ENCODE data around the gene PHF2. TPM values are rescaled to one million over a fixed set of nuclear protein-coding genes. Genes with fewer than 3 reads are reported as not detected.

PHF2 gene
- total RNA-seq, 2 experiments from 2014 or later = 16.0 to 16.2 TPM

DNA sequence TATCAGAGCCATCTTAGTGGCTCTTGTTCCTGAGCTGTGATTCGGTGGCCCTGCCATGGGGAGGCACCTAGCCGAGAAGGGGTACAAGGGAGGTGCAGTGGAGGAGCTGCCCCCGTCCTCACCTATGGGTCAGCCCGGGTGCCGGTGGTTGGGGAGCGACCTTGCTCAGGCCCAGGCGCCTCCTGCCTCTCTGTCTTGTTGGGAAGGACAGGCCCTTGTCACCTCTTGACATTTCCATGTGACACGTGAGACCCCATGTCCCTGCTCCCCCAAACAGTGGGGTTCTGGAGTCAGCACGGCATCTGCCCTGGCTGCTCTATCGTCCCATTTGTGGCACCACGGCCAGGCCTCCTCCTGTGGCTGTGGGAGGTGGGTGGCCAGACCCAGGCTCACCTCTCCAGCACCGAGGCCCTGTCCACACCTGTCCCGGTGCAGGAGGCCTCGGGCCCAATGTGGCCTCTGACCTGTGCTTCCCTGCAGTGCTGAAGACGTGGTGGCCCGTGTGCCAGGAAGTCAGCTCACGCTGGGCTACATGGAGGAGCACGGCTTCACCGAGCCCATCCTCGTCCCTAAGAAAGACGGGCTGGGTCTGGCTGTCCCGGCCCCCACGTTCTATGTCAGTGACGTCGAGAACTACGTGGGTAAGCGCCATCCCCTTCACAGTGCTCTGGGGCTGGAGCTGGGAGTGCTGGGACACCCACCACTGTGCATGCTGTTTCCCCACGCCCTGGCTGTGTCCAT is 68.9 kb downstream of the PHF2 start:
- no peak overlapping the region for H3K4me3 Mint-ChIP-seq
- POLR2A ChIA-PET = no interaction called here

GRCh38 chr9:93645921-93646639 is 69.7 kb downstream of the PHF2 start:
- intact Hi-C loops (cut with micrococcal nuclease) = no loop called here
- peaks cover 12% of the 10 kb centered on the region for H3K36me3 Mint-ChIP-seq
- POLR2A ChIA-PET = no interaction called here
- CTCF ChIA-PET = no interaction called here
- H3K27ac Mint-ChIP-seq = no peak overlapping the region
- H3K9me3 Mint-ChIP-seq = no peaks in the 10 kb centered on the region
- no peak overlapping the region for H3K4me3 Mint-ChIP-seq
- no peaks in the 10 kb centered on the region for H3K4me1 Mint-ChIP-seq (ENCODE audit: low read depth)
- H3K27me3 Mint-ChIP-seq = no peaks in the 10 kb centered on the region
- no peak for DNase-seq

More for the DNA sequence above, 68.9 kb downstream of the PHF2 start:
- H3K27ac Mint-ChIP-seq = no peak overlapping the region
- no peaks in the 10 kb centered on the region for H3K4me1 Mint-ChIP-seq (ENCODE audit: low read depth)
- intact Hi-C loops (cut with micrococcal nuclease) = no loop called here
- DNase-seq = no peak
- no peaks in the 10 kb centered on the region for H3K9me3 Mint-ChIP-seq
- H3K36me3 Mint-ChIP-seq = peaks cover 16% of the 10 kb centered on the region
- no peaks in the 10 kb centered on the region for H3K27me3 Mint-ChIP-seq
- CTCF ChIA-PET = no interaction called here

GRCh38 chr9:93646640-93647178 is 70.3 kb downstream of the PHF2 start:
- no peaks in the 10 kb centered on the region for H3K4me1 Mint-ChIP-seq (ENCODE audit: low read depth)
- DNase-seq = no peak
- intact Hi-C loops (cut with micrococcal nuclease) = no loop called here
- peaks cover 18% of the 10 kb centered on the region for H3K36me3 Mint-ChIP-seq
- POLR2A ChIA-PET = no interaction called here
- H3K27me3 Mint-ChIP-seq = no peaks in the 10 kb centered on the region
- CTCF ChIA-PET = no interaction called here
- no peaks in the 10 kb centered on the region for H3K9me3 Mint-ChIP-seq
- no peak overlapping the region for H3K27ac Mint-ChIP-seq
- no peak overlapping the region for H3K4me3 Mint-ChIP-seq

DNA sequence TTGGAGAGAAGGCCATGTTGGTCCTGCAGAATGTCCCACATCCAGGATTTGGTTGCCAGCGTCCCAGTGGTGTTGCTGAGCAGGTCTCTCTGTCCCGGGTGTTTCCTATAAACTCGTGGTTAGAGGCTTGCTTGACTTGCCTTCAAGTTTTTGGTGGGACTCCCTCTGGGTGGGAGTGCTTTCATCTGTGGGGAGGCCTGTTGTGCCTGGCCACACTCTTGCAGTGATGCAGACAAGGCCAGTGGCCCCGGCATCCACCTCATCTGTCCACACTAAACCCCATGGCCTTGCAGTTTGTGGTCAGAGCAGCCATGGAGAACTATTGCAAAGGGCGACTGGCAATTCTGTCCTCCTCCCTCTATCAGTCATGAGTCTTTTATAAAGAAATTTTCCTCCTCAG is 71.8 kb downstream of the PHF2 start:
- POLR2A ChIA-PET = no interaction called here
- DNase-seq = no peak
- CTCF ChIA-PET = no interaction called here

GRCh38 chr9:93648836-93649235 is 72.5 kb downstream of the PHF2 start:
- CTCF ChIA-PET = no interaction called here
- H3K27me3 Mint-ChIP-seq = no peaks in the 10 kb centered on the region
- POLR2A ChIA-PET = no interaction called here
- DNase-seq = no peak
- intact Hi-C loops (cut with micrococcal nuclease) = no loop called here
- H3K27ac Mint-ChIP-seq = no peak overlapping the region
- H3K4me3 Mint-ChIP-seq = no peak overlapping the region
- H3K4me1 Mint-ChIP-seq (ENCODE audit: low read depth) = no peaks in the 10 kb centered on the region
- peaks cover 16% of the 10 kb centered on the region for H3K36me3 Mint-ChIP-seq
- no peaks in the 10 kb centered on the region for H3K9me3 Mint-ChIP-seq

More for the DNA sequence above, 71.8 kb downstream of the PHF2 start:
- intact Hi-C loops (cut with micrococcal nuclease) = no loop called here
- Mint-ChIP-seq H3K27me3 (no peaks in the 10 kb centered on the region), H3K4me1 (ENCODE audit: low read depth) (no peaks in the 10 kb centered on the region), H3K27ac (no peak overlapping the region), H3K4me3 (no peak overlapping the region), H3K36me3 (peaks cover 23% of the 10 kb centered on the region), H3K9me3 (no peaks in the 10 kb centered on the region)

DNA sequence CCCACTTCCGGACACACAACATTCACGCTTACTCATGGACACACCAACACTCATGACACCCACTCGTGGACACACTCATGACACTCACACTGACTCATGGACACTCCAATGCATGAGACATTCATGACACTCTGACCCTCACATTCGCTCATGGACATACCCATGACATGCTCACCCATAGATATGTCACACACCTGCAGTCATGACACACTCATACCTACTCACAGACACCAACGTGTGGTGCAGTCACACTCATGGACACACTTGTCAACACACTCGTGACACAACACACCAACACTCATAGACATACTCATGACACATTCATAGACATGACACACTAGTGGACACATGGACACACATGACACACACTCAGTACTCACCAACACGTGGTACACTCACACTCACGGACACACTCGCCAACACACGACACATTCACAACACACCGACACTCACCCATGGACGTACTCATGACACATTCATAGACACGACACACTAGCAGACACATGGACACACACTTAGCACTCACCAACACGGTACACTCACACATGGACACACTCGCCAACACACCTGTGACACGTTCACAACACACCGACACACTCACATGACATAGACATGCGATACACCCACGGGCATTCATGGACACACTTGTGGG is 73.4 kb downstream of the PHF2 start:
- intact Hi-C loops (cut with micrococcal nuclease) = no loop called here
- no peak overlapping the region for H3K27ac Mint-ChIP-seq
- H3K4me1 Mint-ChIP-seq (ENCODE audit: low read depth) = no peaks in the 10 kb centered on the region
- H3K36me3 Mint-ChIP-seq = peaks cover 13% of the 10 kb centered on the region
- ChIA-PET CTCF (no interaction called here), POLR2A (no interaction called here)
- no peak overlapping the region for H3K4me3 Mint-ChIP-seq
- no peaks in the 10 kb centered on the region for H3K27me3 Mint-ChIP-seq
- no peaks in the 10 kb centered on the region for H3K9me3 Mint-ChIP-seq
- DNase-seq = no peak

DNA sequence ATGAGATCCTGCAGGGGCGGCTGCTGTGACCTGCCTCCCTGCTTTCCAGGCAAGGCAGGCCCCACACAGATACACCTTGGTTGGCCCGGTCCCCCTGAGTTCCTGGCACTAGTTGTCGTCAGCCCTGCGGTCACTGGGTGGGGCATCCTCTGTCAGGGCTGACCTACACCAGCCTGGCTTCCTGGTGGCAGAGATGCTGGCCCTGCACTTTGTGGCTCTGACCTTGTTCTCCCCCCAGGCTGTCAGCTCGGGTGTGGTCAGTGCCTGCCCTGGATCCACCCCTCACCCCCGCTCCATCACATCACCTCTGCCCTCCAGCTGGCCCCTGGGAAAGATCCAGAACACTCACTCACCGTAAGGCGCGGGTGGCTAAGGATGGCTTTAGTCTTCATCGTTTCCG is 74.1 kb downstream of the PHF2 start:
- POLR2A ChIA-PET = no interaction called here
- H3K27me3 Mint-ChIP-seq = no peaks in the 10 kb centered on the region
- H3K36me3 Mint-ChIP-seq = peaks cover 13% of the 10 kb centered on the region
- no peak overlapping the region for H3K27ac Mint-ChIP-seq
- no peaks in the 10 kb centered on the region for H3K4me1 Mint-ChIP-seq (ENCODE audit: low read depth)
- intact Hi-C loops (cut with micrococcal nuclease) = no loop called here
- CTCF ChIA-PET = no interaction called here
- no peak overlapping the region for H3K4me3 Mint-ChIP-seq
- no peak for DNase-seq
- H3K9me3 Mint-ChIP-seq = no peaks in the 10 kb centered on the region

- Mint-ChIP-seq H3K36me3 (peaks cover 13% of the 10 kb centered on the region), H3K27ac (no peak overlapping the region), H3K4me1 (ENCODE audit: low read depth) (no peaks in the 10 kb centered on the region), H3K9me3 (no peaks in the 10 kb centered on the region), H3K27me3 (no peaks in the 10 kb centered on the region), H3K4me3 (no peak overlapping the region)
- CTCF ChIA-PET = no interaction called here
- POLR2A ChIA-PET = interaction anchor here (0.6 kb wide), 1 partner anchor 58 kb away, joined by 3 read pairs; no protein-coding TSS in a partner anchor
- no peak for DNase-seq
- intact Hi-C loops (cut with micrococcal nuclease) = no loop called here
Observed at GRCh38 chr9:93651521-93651950, 75.2 kb downstream of the PHF2 start.

DNA sequence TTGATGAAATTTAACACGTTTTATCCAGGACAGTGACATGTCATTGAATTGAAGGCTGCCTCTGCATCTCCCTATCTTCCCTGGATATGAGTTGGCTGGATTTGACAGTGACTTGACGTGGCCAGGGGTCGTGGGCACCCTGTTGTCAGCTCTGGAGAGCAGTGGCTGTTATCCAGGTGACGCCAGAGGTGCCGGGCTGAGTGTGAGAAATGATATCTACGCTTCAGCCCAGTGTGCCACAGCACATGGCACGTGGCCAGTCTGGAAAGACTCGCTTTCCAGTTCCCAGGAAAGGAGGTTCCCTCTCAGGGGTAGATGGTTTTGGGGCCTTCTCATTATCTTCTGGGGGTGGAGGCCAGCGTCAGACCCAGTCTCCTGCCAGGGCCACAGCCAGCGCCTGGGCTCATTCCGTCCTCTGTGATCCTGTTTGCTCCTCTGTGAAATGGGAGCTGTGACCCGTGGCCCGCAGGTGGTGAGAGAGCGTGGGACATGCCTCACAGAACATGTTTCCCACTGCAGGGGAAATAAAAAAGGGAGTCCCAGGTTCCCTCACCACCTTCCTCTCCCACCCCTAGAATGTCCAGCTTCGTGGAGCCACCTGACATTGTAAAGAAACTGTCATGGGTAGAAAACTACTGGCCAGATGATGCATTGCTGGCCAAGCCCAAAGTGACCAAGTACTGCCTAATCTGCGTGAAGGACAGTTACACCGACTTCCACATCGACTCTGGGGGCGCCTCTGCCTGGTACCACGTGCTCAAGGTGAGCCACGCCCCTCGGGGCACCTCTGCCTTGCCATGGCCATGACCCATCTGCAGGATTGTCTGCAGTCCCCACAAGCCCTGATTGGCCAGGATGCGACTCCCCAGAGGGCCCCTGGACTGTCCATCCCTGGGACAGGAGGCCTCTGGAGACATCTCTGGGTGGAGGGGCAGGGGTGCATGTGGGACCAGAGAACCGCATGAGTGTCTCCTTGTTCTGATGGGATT is 76.5 kb downstream of the PHF2 start:
- H3K36me3 Mint-ChIP-seq = peaks cover 13% of the 10 kb centered on the region
- no peaks in the 10 kb centered on the region for H3K27me3 Mint-ChIP-seq
- POLR2A ChIA-PET = no interaction called here
- H3K4me3 Mint-ChIP-seq = no peak overlapping the region
- no peaks in the 10 kb centered on the region for H3K9me3 Mint-ChIP-seq
- H3K27ac Mint-ChIP-seq = no peak overlapping the region
- intact Hi-C loops (cut with micrococcal nuclease) = no loop called here
- CTCF ChIA-PET = no interaction called here
- DNase-seq = no peak
- H3K4me1 Mint-ChIP-seq (ENCODE audit: low read depth) = no peaks in the 10 kb centered on the region

GRCh38 chr9:93653760-93654159 is 77.4 kb downstream of the PHF2 start:
- no peak overlapping the region for H3K4me3 Mint-ChIP-seq
- peaks cover 13% of the 10 kb centered on the region for H3K36me3 Mint-ChIP-seq
- ChIA-PET POLR2A (no interaction called here), CTCF (no interaction called here)
- intact Hi-C loops (cut with micrococcal nuclease) = no loop called here
- H3K27me3 Mint-ChIP-seq = no peaks in the 10 kb centered on the region
- no peak for DNase-seq
- no peaks in the 10 kb centered on the region for H3K9me3 Mint-ChIP-seq
- no peak overlapping the region for H3K27ac Mint-ChIP-seq
- H3K4me1 Mint-ChIP-seq (ENCODE audit: low read depth) = no peaks in the 10 kb centered on the region

DNA sequence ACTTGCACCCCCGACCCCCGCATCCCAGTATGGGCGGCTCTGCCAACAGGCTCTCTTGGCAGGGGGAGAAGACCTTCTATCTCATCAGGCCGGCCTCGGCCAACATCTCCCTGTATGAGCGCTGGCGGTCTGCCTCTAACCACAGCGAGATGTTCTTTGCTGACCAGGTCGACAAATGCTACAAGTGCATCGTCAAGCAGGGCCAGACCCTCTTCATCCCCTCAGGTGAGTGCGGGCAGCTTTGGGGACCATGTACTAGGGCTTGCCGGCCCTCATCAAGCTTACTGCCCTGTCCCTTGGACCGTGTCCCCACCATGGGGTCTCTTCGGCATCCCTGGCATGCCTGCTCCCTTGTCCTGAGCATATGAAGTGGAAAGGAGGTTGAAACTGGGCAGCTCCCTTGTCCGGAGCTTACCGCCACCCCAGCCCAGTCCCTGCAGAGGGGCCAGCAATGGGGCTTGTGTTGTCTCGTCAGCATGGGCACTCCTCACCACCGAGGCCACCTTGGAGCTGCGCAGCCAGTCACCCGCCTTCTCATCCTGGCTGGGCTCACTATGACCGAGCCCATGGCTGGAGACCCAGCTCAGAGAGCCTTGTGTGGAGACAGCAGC is 78.1 kb downstream of the PHF2 start:
- intact Hi-C loops (cut with micrococcal nuclease) = no loop called here
- ChIA-PET CTCF (no interaction called here), POLR2A (no interaction called here)
- Mint-ChIP-seq H3K9me3 (no peaks in the 10 kb centered on the region), H3K4me1 (ENCODE audit: low read depth) (no peaks in the 10 kb centered on the region), H3K27ac (no peak overlapping the region), H3K36me3 (peaks cover 13% of the 10 kb centered on the region), H3K4me3 (no peak overlapping the region), H3K27me3 (no peaks in the 10 kb centered on the region)
- no peak for DNase-seq

Measured in activated CD4-positive, alpha-beta memory T cell treated with anti-CD3 and anti-CD28 coated beads for 36 hours (primary cell).